OCI-LY1 (cell line): ENCODE data around the gene POLR2L.

Experiments
- CTCF ChIP-seq: fragments of 200-600 bp; sonication (generic), shearing (Covaris generic); IDR thresholded peaks from 2 replicates; pipeline ENCODE4 v1.5.1; 2017; ENCODE audit warnings: mild to moderate bottlenecking, antibody characterized with exemption, low read length, moderate library complexity, mixed read lengths
- EZH2 ChIP-seq: fragments of 200-600 bp; sonication (generic), shearing (Covaris generic); IDR thresholded peaks from 2 replicates; pipeline ENCODE4 v1.8.0; 2017; ENCODE audit warnings: borderline replicate concordance, mixed run types, mild to moderate bottlenecking, antibody characterized with exemption, low read length, moderate library complexity, mixed read lengths

- TF ChIP-seq CTCF, result no peak
- TF ChIP-seq EZH2, result no peak
Observed at GRCh38 chr11:803770-804598, 38.3 kb downstream of the POLR2L start.
